Endothelial cell of umbilical vein (primary cell): ENCODE results near the gene GRAMD4. TPM values are rescaled to one million over a fixed set of nuclear protein-coding genes. Genes with fewer than 3 reads are reported as not detected.

Source experiments
- BruUV-seq: library from RNA; stranded (reverse); fragments of 400-500 nt; replicated peaks from 2 replicates; lab custom pipeline; 2021; lab: Mats Ljungman, UMichigan
- CTCF ChIA-PET: fragments of 300-600, 350-600 bp; sonication (Branson Sonifier 250); formaldehyde crosslinking; loops from one replicate; lab custom pipeline; 2021; ENCODE audit warnings: antibody characterized with exemption, inconsistent platforms; lab: Charles Lee
- POLR2A ChIA-PET: fragments of 300-600, 350-600 bp; sonication (Branson Sonifier 250); formaldehyde crosslinking; loops from one replicate; lab custom pipeline; 2021; ENCODE audit warnings: antibody characterized with exemption, inconsistent platforms; lab: Charles Lee
- DNase-seq: peaks from one replicate; pipeline ENCODE4 v3.0.0-alpha.2; 2011; ENCODE audit warnings: low read depth, low spot score
- FAIRE-seq: peaks from 2 replicates; lab custom pipeline; 2011; peaks lifted over from hg19 to GRCh38; lab: Jason Lieb, UNC
- H2AFZ ChIP-seq: 2 replicates; pipeline ENCODE4 v1.6.0; 2012; ENCODE audit warnings: low read depth, low read length, control low read depth, inconsistent platforms
- H3K27ac ChIP-seq: 2 replicates; pipeline ENCODE4 v1.5.1; 2011; ENCODE audit warnings: low read depth, mild to moderate bottlenecking, control low read depth, low read length, moderate library complexity; ENCODE audit not compliant: insufficient read depth
- H3K27me3 ChIP-seq, 2 experiments: 2 replicates each; pipeline versions ENCODE4 v1.6.0 to v1.6.1; 2011; ENCODE audit warnings: low read length in 2 of 2, mixed read lengths in 1 of 2; ENCODE audit not compliant: control insufficient read depth in 2 of 2, insufficient read depth in 2 of 2
- H3K36me3 ChIP-seq, 2 experiments: 2 replicates in 1 of 2; 3 replicates in 1 of 2; pipeline ENCODE4 v1.5.1; 2011; ENCODE audit warnings: low read length in 2 of 2, mild to moderate bottlenecking in 1 of 2, moderate library complexity in 1 of 2; ENCODE audit not compliant: control insufficient read depth in 2 of 2, insufficient read depth in 2 of 2; ENCODE audit errors: extremely low read depth in 1 of 2
- H3K4me1 ChIP-seq: 3 replicates; pipeline ENCODE4 v1.5.1; 2011; ENCODE audit warnings: mild to moderate bottlenecking, low read length; ENCODE audit not compliant: control insufficient read depth, insufficient read depth; ENCODE audit errors: extremely low read depth
- H3K4me2 ChIP-seq: 2 replicates; pipeline ENCODE4 v1.6.1; 2011; ENCODE audit warnings: low read length, control low read depth, mixed read lengths; ENCODE audit not compliant: insufficient read depth
- H3K4me3 ChIP-seq, 3 experiments: fragments of 200-600 bp in 1 of 3; sonication (generic), shearing (Covaris generic) in 1 of 3; replicated peaks in 1 of 3; 2 replicates each; pipeline ENCODE4 v1.5.1; 2011 to 2016; ENCODE audit warnings: control low read depth in 3 of 3, low read length in 3 of 3, mild to moderate bottlenecking in 2 of 3, inconsistent platforms in 1 of 3, low read depth in 1 of 3, moderate library complexity in 1 of 3; ENCODE audit not compliant: insufficient read depth in 1 of 3
- H3K79me2 ChIP-seq: 2 replicates; pipeline ENCODE4 v1.6.0; 2012; ENCODE audit warnings: low read length, inconsistent platforms; ENCODE audit not compliant: control insufficient read depth, insufficient read depth
- H3K9ac ChIP-seq: replicated peaks from 2 replicates; pipeline ENCODE3; 2011; ENCODE audit warnings: low read length, control low read depth; ENCODE audit not compliant: insufficient read depth; ENCODE audit errors: extremely low read depth
- H3K9me1 ChIP-seq: replicated peaks from 3 replicates; pipeline ENCODE4 v1.6.0; 2011; ENCODE audit warnings: mild to moderate bottlenecking, low read length; ENCODE audit not compliant: control insufficient read depth, insufficient read depth; ENCODE audit errors: extremely low read depth
- H3K9me3 ChIP-seq: replicated peaks from 2 replicates; pipeline ENCODE4 v1.5.1; 2012; ENCODE audit warnings: low read length, inconsistent platforms; ENCODE audit not compliant: control insufficient read depth, insufficient read depth
- H4K20me1 ChIP-seq: replicated peaks from 2 replicates; pipeline ENCODE3; 2011; ENCODE audit warnings: mild to moderate bottlenecking, low read length; ENCODE audit not compliant: control insufficient read depth, insufficient read depth; ENCODE audit errors: extremely low read depth
- CTCF ChIP-seq, 2 donors: IDR thresholded peaks; 1 replicate in 1 of 2; 2 replicates in 1 of 2; pipeline ENCODE4 v1.5.1; 2011; ENCODE audit warnings: low read length in 2 of 2, mild to moderate bottlenecking in 2 of 2, moderate library complexity in 2 of 2, control low read depth in 1 of 2, inconsistent platforms in 1 of 2, low read depth in 1 of 2; ENCODE audit not compliant: insufficient read depth in 1 of 2; ENCODE audit errors: extremely low read depth in 1 of 2
- EZH2 ChIP-seq: IDR thresholded peaks from 2 replicates; pipeline ENCODE4 v1.6.1; 2012; ENCODE audit warnings: borderline replicate concordance, low read depth, mild to moderate bottlenecking, moderate library complexity, low read length, inconsistent platforms; ENCODE audit not compliant: severe bottlenecking
- FOS ChIP-seq: IDR thresholded peaks from 2 replicates; pipeline ENCODE4 v1.6.1; 2011; ENCODE audit warnings: mild to moderate bottlenecking, low read length, moderate library complexity, borderline replicate concordance; ENCODE audit not compliant: insufficient read depth
- GATA2 ChIP-seq: IDR thresholded peaks from 2 replicates; pipeline ENCODE4 v1.7.0; 2011; ENCODE audit warnings: low read depth, mild to moderate bottlenecking, moderate library complexity, mixed read lengths, low read length; ENCODE audit not compliant: insufficient read length, insufficient read depth
- JUN ChIP-seq: IDR thresholded peaks from 2 replicates; pipeline ENCODE4 v1.6.1; 2011; ENCODE audit warnings: borderline replicate concordance, low read depth; ENCODE audit not compliant: insufficient read length, insufficient read depth
- MAX ChIP-seq: IDR thresholded peaks from 2 replicates; pipeline ENCODE4 v1.6.1; 2011; ENCODE audit not compliant: insufficient read depth, insufficient read length
- MYC ChIP-seq: IDR thresholded peaks from one replicate; pipeline ENCODE4 v1.6.1; 2011; ENCODE audit warnings: mild to moderate bottlenecking, low read depth, low read length
- POLR2A ChIP-seq: IDR thresholded peaks from 2 replicates; pipeline ENCODE4 v1.6.1; 2012; ENCODE audit warnings: low read depth, mild to moderate bottlenecking, control low read depth, low read length
- POLR2AphosphoS5 ChIP-seq: IDR thresholded peaks from 2 replicates; pipeline ENCODE4 v1.6.1; 2012; ENCODE audit warnings: low read depth, mild to moderate bottlenecking, control low read depth, low read length, moderate library complexity; ENCODE audit not compliant: insufficient read depth
- dilution Hi-C: fragments of 300-500 bp; cut with MboI; formaldehyde crosslinking; loops from one replicate; pipeline ENCODE4 v1.15.0; 2019; ENCODE audit warnings: low sequenced_read_pairs; ENCODE audit not compliant: extremely low pct_ligation_motif_present
- intact Hi-C: fragments of 100-400 bp; cut with micrococcal nuclease; formaldehyde crosslinking; loops from one replicate; pipeline ENCODE4 v1.10.0; 2022
- polyA plus RNA-seq, 4 experiments: library from polyadenylated mRNA; depleted of rRNA in 3 of 4; stranded (reverse) in 3 of 4; unstranded in 1 of 4; fragments of >200 nt; gene quantifications; 2 replicates each; pipeline versions ENCODE4 v1.2.1 to v1.2.3, GENCODE V29; 2011 to 2012; ENCODE audit warnings: missing spikeins in 1 of 4
- total RNA-seq: library from RNA; stranded (reverse); gene quantifications from 2 replicates; pipeline ENCODE4 v1.2.3, GENCODE V29; 2021

The GRAMD4 gene
- total and polyA plus RNA-seq, 2 donors (not counting 3 experiments of a cell fraction or from before 2014, with no cell fraction given): 5.9 to 14.8 TPM

GRCh38 chr22:46668116-46668515 is 47.9 kb downstream of the GRAMD4 start:
- H3K4me1 ChIP-seq: no peaks in the 10 kb centered on the region
- no peaks in the 10 kb centered on the region for H3K79me2 ChIP-seq
- H3K4me2 ChIP-seq: no peak overlapping the region
- H3K27me3 ChIP-seq: no peaks in the 10 kb centered on the region
- POLR2A ChIA-PET: no interaction called here
- BruUV-seq: no TSS peak
- H3K9me1 ChIP-seq: no peaks in the 10 kb centered on the region
- no peaks in the 10 kb centered on the region for H4K20me1 ChIP-seq
- dilution Hi-C loops: no loop called here
- FAIRE-seq: no peak
- H3K4me3 ChIP-seq: no peak overlapping the region
- H2AFZ ChIP-seq: no peak overlapping the region
- TF ChIP-seq EZH2: no peak
- no peak for TF ChIP-seq GATA2
- TF ChIP-seq POLR2A: no peak
- no peak overlapping the region for H3K9ac ChIP-seq
- intact Hi-C loops: no loop called here
- DNase-seq: no peak
- no peaks in the 10 kb centered on the region for H3K9me3 ChIP-seq
- H3K36me3 ChIP-seq: peaks cover 0 to 4% of the 10 kb centered on the region in 2 experiments
- CTCF ChIA-PET: no interaction called here
- H3K27ac ChIP-seq: no peak overlapping the region

- Histone ChIP-seq H3K27me3 (no peaks in the 10 kb centered on the region), H3K4me2 (no peak overlapping the region), H3K4me1 (no peaks in the 10 kb centered on the region), H3K36me3 (peaks cover 0 to 4% of the 10 kb centered on the region in 2 experiments), H3K9me1 (no peaks in the 10 kb centered on the region), H2AFZ (no peak overlapping the region), H3K27ac (no peak overlapping the region), H3K9ac (no peak overlapping the region), H4K20me1 (no peaks in the 10 kb centered on the region), H3K79me2 (no peaks in the 10 kb centered on the region), H3K4me3 (no peak overlapping the region), H3K9me3 (no peaks in the 10 kb centered on the region)
- ChIA-PET POLR2A (interaction anchor here (0.7 kb wide), 1 partner anchor 9 kb away, joined by 3 read pairs; no protein-coding TSS in a partner anchor), CTCF (interaction anchor here (1.7 kb wide), 1 partner anchor 106 kb away, joined by 6 read pairs; no protein-coding TSS in a partner anchor)
- FAIRE-seq: no peak
- no TSS peak for BruUV-seq
- DNase-seq: no peak
- dilution Hi-C loops (no loop called here), intact Hi-C loops (no loop called here)
- TF ChIP-seq FOS (no peak), CTCF (IDR thresholded peaks at IDR 0.05; ENCODE audit: extremely low read depth in 1 of 2, insufficient read depth in 1 of 2, low read depth in 1 of 2, low read length in 2 of 2) (no peak), MAX (no peak), MYC (no peak), POLR2AphosphoS5 (no peak), POLR2A (no peak), EZH2 (no peak), GATA2 (no peak), JUN (no peak)
These were observed 49.0 kb downstream of the GRAMD4 start for GRCh38 chr22:46669201-46669600.
